ENCODE results near the gene CHIT1.
A peak's percentile ranks its signal among the peaks of the same experiment; 100 is the strongest.

CHIT1 gene

DNA sequence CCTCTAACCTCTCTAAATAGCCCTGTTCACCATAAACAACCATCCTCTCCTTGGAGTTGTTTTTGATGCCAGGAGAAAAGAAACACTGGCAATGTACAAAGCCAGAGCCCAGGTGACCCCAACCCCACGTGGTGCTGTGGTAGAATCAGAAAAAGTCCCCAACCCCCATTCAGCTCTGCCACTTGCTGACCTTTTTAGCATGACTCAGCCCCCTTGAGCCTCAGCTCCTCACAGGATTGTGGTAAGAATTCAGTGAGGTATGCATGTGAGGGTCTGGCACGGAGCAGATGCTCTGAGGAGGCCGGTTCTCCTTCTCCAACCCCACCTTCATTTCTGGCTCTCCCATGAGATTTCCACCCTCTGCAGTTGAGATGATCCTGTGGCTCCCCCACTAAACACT lies 31.8 kb downstream of the CHIT1 start:
- DNase-seq (ENCODE audit: extremely low read depth, low read depth), result peak; percentile 39
- TF ChIP-seq, protein P1, sequence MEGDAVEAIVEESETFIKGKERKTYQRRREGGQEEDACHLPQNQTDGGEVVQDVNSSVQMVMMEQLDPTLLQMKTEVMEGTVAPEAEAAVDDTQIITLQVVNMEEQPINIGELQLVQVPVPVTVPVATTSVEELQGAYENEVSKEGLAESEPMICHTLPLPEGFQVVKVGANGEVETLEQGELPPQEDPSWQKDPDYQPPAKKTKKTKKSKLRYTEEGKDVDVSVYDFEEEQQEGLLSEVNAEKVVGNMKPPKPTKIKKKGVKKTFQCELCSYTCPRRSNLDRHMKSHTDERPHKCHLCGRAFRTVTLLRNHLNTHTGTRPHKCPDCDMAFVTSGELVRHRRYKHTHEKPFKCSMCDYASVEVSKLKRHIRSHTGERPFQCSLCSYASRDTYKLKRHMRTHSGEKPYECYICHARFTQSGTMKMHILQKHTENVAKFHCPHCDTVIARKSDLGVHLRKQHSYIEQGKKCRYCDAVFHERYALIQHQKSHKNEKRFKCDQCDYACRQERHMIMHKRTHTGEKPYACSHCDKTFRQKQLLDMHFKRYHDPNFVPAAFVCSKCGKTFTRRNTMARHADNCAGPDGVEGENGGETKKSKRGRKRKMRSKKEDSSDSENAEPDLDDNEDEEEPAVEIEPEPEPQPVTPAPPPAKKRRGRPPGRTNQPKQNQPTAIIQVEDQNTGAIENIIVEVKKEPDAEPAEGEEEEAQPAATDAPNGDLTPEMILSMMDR (IDR thresholded peaks at IDR 0.05; ENCODE audit: low read depth, low read length), result no peak

GRCh38 chr1:203196371-203196770 lies 33.1 kb downstream of the CHIT1 start:
- no peak for DNase-seq (ENCODE audit: extremely low read depth, low read depth)
- TF ChIP-seq, protein P1 (IDR thresholded peaks at IDR 0.05; ENCODE audit: low read depth, low read length), result no peak; the same call in 1 of the 2 replicates

DNA sequence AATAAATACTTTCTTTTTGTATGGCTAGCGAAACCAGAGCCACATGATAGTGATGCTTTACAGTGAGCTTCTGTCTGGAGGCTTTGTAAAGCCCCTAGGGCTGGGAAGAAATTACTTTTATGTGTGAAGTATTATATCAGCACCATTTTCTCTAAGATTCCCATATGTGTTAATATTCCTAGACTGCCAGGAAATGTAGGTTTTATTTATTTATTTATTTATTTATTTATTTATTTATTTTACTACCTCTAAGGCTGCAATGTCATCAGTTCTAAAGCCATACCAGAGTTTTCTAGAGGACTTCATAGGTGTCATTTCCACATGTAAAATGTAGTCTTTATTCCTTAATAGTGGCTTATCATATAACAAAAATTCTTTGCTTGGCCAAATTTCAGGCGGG lies 38.5 kb downstream of the CHIT1 start:
- TF ChIP-seq, protein P1 (IDR thresholded peaks at IDR 0.05; ENCODE audit: low read depth, low read length), result no peak
- no peak for DNase-seq (ENCODE audit: extremely low read depth, low read depth)

GRCh38 chr1:203189951-203190352 lies 39.5 kb downstream of the CHIT1 start:
- no peak for DNase-seq (ENCODE audit: extremely low read depth, low read depth)
- TF ChIP-seq, protein P1 (IDR thresholded peaks at IDR 0.05; ENCODE audit: low read depth, low read length), result no peak

- TF ChIP-seq, protein P1 (IDR thresholded peaks at IDR 0.05; ENCODE audit: low read depth, low read length), result no peak
- DNase-seq (ENCODE audit: extremely low read depth, low read depth), result no peak
These were observed 40.7 kb downstream of the CHIT1 start for GRCh38 chr1:203188686-203189232.

- TF ChIP-seq, protein P1 (IDR thresholded peaks at IDR 0.05; ENCODE audit: low read depth, low read length), result no peak
- DNase-seq (ENCODE audit: extremely low read depth, low read depth), result no peak
These were observed 41.7 kb downstream of the CHIT1 start for GRCh38 chr1:203187689-203188264.

DNA sequence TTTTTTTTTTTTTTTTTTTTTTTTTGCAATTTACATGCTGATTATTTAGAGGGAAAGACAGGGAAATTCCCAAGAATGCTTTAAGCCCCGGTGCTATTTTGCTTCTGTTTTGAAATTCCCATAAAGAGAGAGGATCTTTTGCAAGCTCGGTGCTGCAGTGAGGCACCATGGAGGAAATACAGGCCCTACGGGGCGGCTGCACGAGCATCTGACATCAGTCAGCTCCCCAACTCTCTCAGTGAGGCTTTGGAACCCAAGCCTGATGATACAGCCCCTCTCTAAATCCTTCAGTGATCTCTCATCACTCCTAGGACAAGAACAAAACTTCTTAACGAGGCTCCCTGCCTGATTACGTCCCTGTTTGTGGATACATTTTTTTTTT lies 42.2 kb downstream of the CHIT1 start:
- no peak for DNase-seq (ENCODE audit: extremely low read depth, low read depth)
- TF ChIP-seq, protein P1 (IDR thresholded peaks at IDR 0.05; ENCODE audit: low read depth, low read length), result no peak
